H9 (cell line): Measurements from ENCODE around the gene SEC61A1. TPM values are rescaled to one million over a fixed set of nuclear protein-coding genes. Genes with fewer than 3 reads are reported as not detected.

Experiments used
- DNase-seq: peaks from one replicate; pipeline ENCODE4 v3.0.0-alpha.2; 2017
- H2AFZ ChIP-seq: one replicate; pipeline ENCODE4 v1.6.1; 2013; ENCODE audit warnings: mild to moderate bottlenecking, low read length, control low read depth, moderate library complexity
- H2AK5ac ChIP-seq: 2 replicates; pipeline ENCODE4 v1.6.1; 2013; ENCODE audit warnings: low read length, control low read depth, mixed read lengths; ENCODE audit not compliant: insufficient read length
- H2BK120ac ChIP-seq: one replicate; pipeline ENCODE4 v1.6.1; 2013; ENCODE audit warnings: low read depth, mild to moderate bottlenecking, low read length, control low read depth, inconsistent platforms; ENCODE audit not compliant: poor library complexity, severe bottlenecking
- H2BK12ac ChIP-seq: 2 replicates; pipeline ENCODE4 v1.6.1; 2013; ENCODE audit warnings: low read length, control low read depth, mixed read lengths, low read depth; ENCODE audit not compliant: insufficient read length
- H2BK15ac ChIP-seq: 2 replicates; pipeline ENCODE4 v1.6.1; 2013; ENCODE audit warnings: low read depth, low read length, control low read depth
- H2BK20ac ChIP-seq: one replicate; pipeline ENCODE4 v1.6.1; 2013; ENCODE audit warnings: low read depth, mild to moderate bottlenecking, low read length, control low read depth, inconsistent platforms; ENCODE audit not compliant: poor library complexity, severe bottlenecking
- H2BK5ac ChIP-seq: 2 replicates; pipeline ENCODE4 v1.6.1; 2013; ENCODE audit warnings: low read length, control low read depth, mixed read lengths; ENCODE audit not compliant: insufficient read length
- H3K14ac ChIP-seq: 2 replicates; pipeline ENCODE4 v1.6.1; 2013; ENCODE audit warnings: low read length, control low read depth; ENCODE audit not compliant: insufficient read depth
- H3K18ac ChIP-seq: 2 replicates; pipeline ENCODE4 v1.6.1; 2013; ENCODE audit warnings: low read depth, mild to moderate bottlenecking, mixed read lengths, low read length, control low read depth; ENCODE audit not compliant: insufficient read length
- H3K23ac ChIP-seq: 2 replicates; pipeline ENCODE4 v1.6.1; 2013; ENCODE audit warnings: low read length, control low read depth, mixed read lengths, low read depth; ENCODE audit not compliant: insufficient read length
- H3K23me2 ChIP-seq: 2 replicates; pipeline ENCODE4 v1.6.1; 2013; ENCODE audit warnings: low read depth, mild to moderate bottlenecking, mixed read lengths, low read length, control low read depth; ENCODE audit not compliant: insufficient read length, poor library complexity, severe bottlenecking
- H3K27ac ChIP-seq: 2 replicates; pipeline ENCODE4 v1.5.1; 2013; ENCODE audit warnings: low read length, control low read depth, mixed read lengths, low read depth; ENCODE audit not compliant: insufficient read length
- H3K27me3 ChIP-seq: 2 replicates; pipeline ENCODE4 v1.6.1; 2013; ENCODE audit warnings: low read length, control low read depth, inconsistent platforms; ENCODE audit not compliant: insufficient read depth
- H3K4ac ChIP-seq: 2 replicates; pipeline ENCODE4 v1.6.1; 2013; ENCODE audit warnings: low read depth, mild to moderate bottlenecking, control low read depth, inconsistent platforms, low read length, moderate library complexity
- H3K4me1 ChIP-seq: 2 replicates; pipeline ENCODE4 v1.6.1; 2013; ENCODE audit warnings: low read length, control low read depth, inconsistent platforms; ENCODE audit not compliant: insufficient read depth
- H3K4me2 ChIP-seq: 2 replicates; pipeline ENCODE4 v1.6.1; 2013; ENCODE audit warnings: low read length, control low read depth, mixed read lengths; ENCODE audit not compliant: insufficient read length, insufficient read depth
- H3K56ac ChIP-seq: 2 replicates; pipeline ENCODE4 v1.6.1; 2013; ENCODE audit warnings: low read depth, mild to moderate bottlenecking, mixed read lengths, low read length, control low read depth; ENCODE audit not compliant: insufficient read length
- H3K79me1 ChIP-seq: 2 replicates; pipeline ENCODE4 v1.6.1; 2013; ENCODE audit warnings: low read depth, mild to moderate bottlenecking, moderate library complexity, low read length, control low read depth, inconsistent platforms; ENCODE audit not compliant: insufficient read depth, poor library complexity, severe bottlenecking
- H3K79me2 ChIP-seq: 2 replicates; pipeline ENCODE4 v1.6.1; 2013; ENCODE audit warnings: low read length, control low read depth, inconsistent platforms; ENCODE audit not compliant: insufficient read depth
- H3K9ac ChIP-seq: 2 replicates; pipeline ENCODE4 v1.6.1; 2013; ENCODE audit warnings: low read length, control low read depth, mixed read lengths; ENCODE audit not compliant: insufficient read length; ENCODE audit errors: extremely low read depth
- H3K9me3 ChIP-seq: one replicate; pipeline ENCODE4 v1.6.1; 2013; ENCODE audit warnings: low read depth, low read length, inconsistent platforms; ENCODE audit not compliant: control insufficient read depth
- H3T11ph ChIP-seq: one replicate; pipeline ENCODE4 v1.6.1; 2013; ENCODE audit warnings: mild to moderate bottlenecking, low read length, control low read depth, inconsistent platforms
- H4K20me1 ChIP-seq: one replicate; pipeline ENCODE4 v1.6.1; 2013; ENCODE audit not compliant: control insufficient read depth, insufficient read length, insufficient read depth
- H4K5ac ChIP-seq: 2 replicates; pipeline ENCODE4 v1.6.1; 2013; ENCODE audit warnings: low read depth, mild to moderate bottlenecking, mixed read lengths, low read length, control low read depth; ENCODE audit not compliant: insufficient read length
- H4K8ac ChIP-seq: replicated peaks from 2 replicates; pipeline ENCODE4 v1.6.1; 2013; ENCODE audit warnings: low read length, control low read depth, mixed read lengths, low read depth; ENCODE audit not compliant: insufficient read length
- H4K91ac ChIP-seq: 2 replicates; pipeline ENCODE4 v1.6.1; 2013; ENCODE audit warnings: low read depth, mild to moderate bottlenecking, moderate library complexity, mixed read lengths, low read length, control low read depth; ENCODE audit not compliant: insufficient read length
- H3K27ac Mint-ChIP-seq, 3 experiments: 2 replicates in 2 of 3; 3 replicates in 1 of 3; pipeline ENCODE4 v1.8.0; 2020 to 2021; ENCODE audit warnings: mixed read lengths in 3 of 3, mild to moderate bottlenecking in 1 of 3, moderate library complexity in 1 of 3
- H3K27me3 Mint-ChIP-seq: 2 replicates; pipeline ENCODE4 v1.8.0; 2021; ENCODE audit warnings: low read depth, mild to moderate bottlenecking, moderate library complexity, mixed read lengths
- H3K36me3 Mint-ChIP-seq, 3 experiments: 2 replicates in 2 of 3; 3 replicates in 1 of 3; pipeline ENCODE4 v1.8.0; 2020 to 2021; ENCODE audit warnings: low read depth in 3 of 3, mixed read lengths in 3 of 3; ENCODE audit not compliant: insufficient read depth in 1 of 3
- H3K4me1 Mint-ChIP-seq, 2 experiments: 2 replicates each; pipeline ENCODE4 v1.8.0; 2020; ENCODE audit warnings: mixed read lengths in 2 of 2
- H3K4me3 Mint-ChIP-seq, 2 experiments: 2 replicates in 1 of 2; 3 replicates in 1 of 2; pipeline ENCODE4 v1.8.0; 2020 to 2021; ENCODE audit warnings: mild to moderate bottlenecking in 2 of 2, mixed read lengths in 2 of 2, moderate library complexity in 1 of 2
- H3K9me3 Mint-ChIP-seq, 2 experiments: 2 replicates in 1 of 2; 3 replicates in 1 of 2; pipeline ENCODE4 v1.8.0; 2020; ENCODE audit warnings: mild to moderate bottlenecking in 2 of 2, mixed read lengths in 2 of 2, moderate library complexity in 1 of 2
- WGBS: extraction: QIAGEN DNeasy Blood & Tissue Kit; methylation state at CpG from one replicate; pipeline ENCODE4 v1.1.7; 2013; ENCODE audit warnings: missing lambda C conversion rate, low lambda C conversion rate, mixed read lengths; ENCODE audit not compliant: insufficient read length; ENCODE audit errors: extremely low coverage; 5-methylcytosine and 5-hydroxymethylcytosine counted together
- total RNA-seq: library from RNA; stranded (reverse); gene quantifications from 2 replicates; pipeline ENCODE4 v1.2.1, GENCODE V29; 2021
- TF ChIP-seq, protein P1 (sequence below): fragments of 200-600 bp; sonication (generic); conservative IDR thresholded peaks from 3 replicates; pipeline ENCODE4 v1.8.0; 2021; ENCODE audit warnings: antibody characterized with exemption, mild to moderate bottlenecking

The SEC61A1 gene
- total RNA-seq, 1 experiment from 2014 or later = 146 TPM

DNA sequence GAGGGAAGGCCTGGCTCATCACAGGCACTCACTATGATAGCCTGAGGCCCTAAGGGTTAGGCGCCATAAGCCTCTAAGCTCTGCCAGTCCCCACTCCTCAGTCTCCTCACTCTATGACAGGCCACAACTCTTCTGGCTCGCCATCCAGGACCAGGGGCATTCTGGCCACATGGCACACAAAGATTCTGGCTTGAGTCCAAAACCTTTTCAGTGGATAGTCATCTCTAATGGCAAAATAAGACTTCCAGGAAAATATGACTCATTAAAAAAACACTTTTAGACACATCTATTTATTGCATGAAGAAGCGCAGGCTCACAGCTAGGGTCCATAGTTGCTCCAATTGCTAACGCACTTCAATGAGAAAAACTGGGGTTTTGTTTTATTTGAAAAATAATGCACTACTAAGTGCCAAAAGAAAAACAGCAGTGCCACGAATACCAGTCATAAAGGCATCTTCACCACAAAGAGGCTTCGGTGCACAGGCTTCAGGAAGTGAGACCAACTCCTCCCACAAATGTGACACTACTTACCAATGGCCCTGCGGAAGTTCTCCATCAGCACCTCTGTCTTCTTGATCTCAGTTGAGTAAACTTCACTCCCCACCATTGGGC lies 60.2 kb downstream of the SEC61A1 start:
- H2AK5ac ChIP-seq = no peak overlapping the region
- H3K4me3 Mint-ChIP-seq = no peak overlapping the region
- H4K20me1 ChIP-seq = no peaks in the 10 kb centered on the region
- H3K23me2 ChIP-seq = no peaks in the 10 kb centered on the region
- H3K9ac ChIP-seq = no peak overlapping the region
- H3K23ac ChIP-seq = no peak overlapping the region
- H3K27me3 Mint-ChIP-seq = no peaks in the 10 kb centered on the region
- no peak for DNase-seq
- H3T11ph ChIP-seq = no peak overlapping the region
- H3K56ac ChIP-seq = no peak overlapping the region
- H3K9me3 ChIP-seq = no peaks in the 10 kb centered on the region
- H3K4me1 Mint-ChIP-seq = peaks cover 3 to 9% of the 10 kb centered on the region in 2 experiments; a peak in 1 of 4 replicates
- no peak overlapping the region for H3K4ac ChIP-seq
- H3K27ac ChIP-seq = no peak overlapping the region
- H4K91ac ChIP-seq = no peak overlapping the region
- H2BK5ac ChIP-seq = no peak overlapping the region
- H3K18ac ChIP-seq = no peak overlapping the region
- H2BK120ac ChIP-seq = no peak overlapping the region
- no peak overlapping the region for H2BK15ac ChIP-seq
- H3K27me3 ChIP-seq = no peaks in the 10 kb centered on the region
- 0 out of 2 replicates have a peak, but pooled peaks cover 2% of the 10 kb centered on the region for H3K79me2 ChIP-seq
- peaks cover 31 to 73% (median 65%) of the 10 kb centered on the region in 3 experiments for H3K36me3 Mint-ChIP-seq
- H4K8ac ChIP-seq = no peak overlapping the region
- no peak overlapping the region for H2BK20ac ChIP-seq
- H2BK12ac ChIP-seq = no peak overlapping the region
- H3K27ac Mint-ChIP-seq = peak overlapping the region in 2 of 3 experiments; percentile 28 to 80; a peak in 2 of 7 replicates
- no peak overlapping the region for H3K14ac ChIP-seq
- H3K9me3 Mint-ChIP-seq = no peaks in the 10 kb centered on the region
- no peak overlapping the region for H4K5ac ChIP-seq
- no CpG with 5 or more reads among the region's 7 CpGs for WGBS
- no peaks in the 10 kb centered on the region for H3K4me1 ChIP-seq
- no peak overlapping the region for H2AFZ ChIP-seq
- H3K79me1 ChIP-seq = peaks cover 3% of the 10 kb centered on the region
- TF ChIP-seq, protein P1, sequence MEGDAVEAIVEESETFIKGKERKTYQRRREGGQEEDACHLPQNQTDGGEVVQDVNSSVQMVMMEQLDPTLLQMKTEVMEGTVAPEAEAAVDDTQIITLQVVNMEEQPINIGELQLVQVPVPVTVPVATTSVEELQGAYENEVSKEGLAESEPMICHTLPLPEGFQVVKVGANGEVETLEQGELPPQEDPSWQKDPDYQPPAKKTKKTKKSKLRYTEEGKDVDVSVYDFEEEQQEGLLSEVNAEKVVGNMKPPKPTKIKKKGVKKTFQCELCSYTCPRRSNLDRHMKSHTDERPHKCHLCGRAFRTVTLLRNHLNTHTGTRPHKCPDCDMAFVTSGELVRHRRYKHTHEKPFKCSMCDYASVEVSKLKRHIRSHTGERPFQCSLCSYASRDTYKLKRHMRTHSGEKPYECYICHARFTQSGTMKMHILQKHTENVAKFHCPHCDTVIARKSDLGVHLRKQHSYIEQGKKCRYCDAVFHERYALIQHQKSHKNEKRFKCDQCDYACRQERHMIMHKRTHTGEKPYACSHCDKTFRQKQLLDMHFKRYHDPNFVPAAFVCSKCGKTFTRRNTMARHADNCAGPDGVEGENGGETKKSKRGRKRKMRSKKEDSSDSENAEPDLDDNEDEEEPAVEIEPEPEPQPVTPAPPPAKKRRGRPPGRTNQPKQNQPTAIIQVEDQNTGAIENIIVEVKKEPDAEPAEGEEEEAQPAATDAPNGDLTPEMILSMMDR = no peak
- H3K4me2 ChIP-seq = no peak overlapping the region
